Measurements from ENCODE around the gene LAYN.

The LAYN gene

GRCh38 chr11:111574373-111575225, 34.1 kb downstream of the LAYN start:
- no peaks in the 10 kb centered on the region for H3K27me3 ChIP-seq (ENCODE audit: control insufficient read depth, insufficient read depth, low read length)
- H3K36me3 ChIP-seq (ENCODE audit: control insufficient read depth, insufficient read depth, low read length) = no peaks in the 10 kb centered on the region
- H3K4me3 ChIP-seq (ENCODE audit: low read length) = no peak overlapping the region
- H3K27ac ChIP-seq (ENCODE audit: low read length) = no peak overlapping the region
- no peak for DNase-seq (ENCODE audit: low read depth, low spot score)
- H3K9me3 ChIP-seq (ENCODE audit: control insufficient read depth, insufficient read depth, low read length) = no peaks in the 10 kb centered on the region
- WGBS (ENCODE audit: insufficient coverage, insufficient read length) = no CpG with 5 or more reads among the region's 7 CpGs
- no peaks in the 10 kb centered on the region for H3K4me1 ChIP-seq (ENCODE audit: control insufficient read depth, insufficient read depth, low read length)

GRCh38 chr11:111575740-111576139, 35.2 kb downstream of the LAYN start:
- H3K27ac ChIP-seq (ENCODE audit: low read length) = no peak overlapping the region
- no peaks in the 10 kb centered on the region for H3K4me1 ChIP-seq (ENCODE audit: control insufficient read depth, insufficient read depth, low read length)
- H3K27me3 ChIP-seq (ENCODE audit: control insufficient read depth, insufficient read depth, low read length) = no peaks in the 10 kb centered on the region
- H3K36me3 ChIP-seq (ENCODE audit: control insufficient read depth, insufficient read depth, low read length) = no peaks in the 10 kb centered on the region
- H3K9me3 ChIP-seq (ENCODE audit: control insufficient read depth, insufficient read depth, low read length) = no peaks in the 10 kb centered on the region
- DNase-seq (ENCODE audit: low read depth, low spot score) = no peak
- no peak overlapping the region for H3K4me3 ChIP-seq (ENCODE audit: low read length)
- WGBS (ENCODE audit: insufficient coverage, insufficient read length) = no CpG with 5 or more reads among the region's 6 CpGs

DNA sequence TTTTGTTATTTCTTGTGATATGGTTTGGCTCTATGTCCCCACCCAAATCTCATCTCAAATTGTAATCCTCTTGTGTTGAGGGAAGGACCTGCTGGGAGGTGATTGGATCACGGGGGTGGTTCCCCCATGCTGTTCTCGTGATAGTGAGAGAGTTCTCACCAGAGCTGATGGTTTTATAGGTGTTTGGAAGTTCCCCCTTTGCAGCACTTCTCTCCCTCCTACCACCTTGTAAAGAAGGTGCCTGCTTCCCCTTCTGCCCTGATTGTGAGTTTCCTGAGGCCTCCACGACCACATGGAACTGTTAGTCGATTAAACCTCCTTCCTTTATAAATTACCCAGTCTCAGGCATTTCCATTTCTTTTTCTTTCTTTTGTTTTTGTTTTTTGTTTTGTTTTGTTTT, 37.3 kb downstream of the LAYN start:
- H3K27ac ChIP-seq (ENCODE audit: low read length) = no peak overlapping the region
- no peak overlapping the region for H3K4me3 ChIP-seq (ENCODE audit: low read length)
- WGBS (ENCODE audit: insufficient coverage, insufficient read length) = no CpG with 5 or more reads among the region's 4 CpGs
- H3K9me3 ChIP-seq (ENCODE audit: control insufficient read depth, insufficient read depth, low read length) = no peaks in the 10 kb centered on the region
- no peaks in the 10 kb centered on the region for H3K4me1 ChIP-seq (ENCODE audit: control insufficient read depth, insufficient read depth, low read length)
- no peaks in the 10 kb centered on the region for H3K36me3 ChIP-seq (ENCODE audit: control insufficient read depth, insufficient read depth, low read length)
- DNase-seq (ENCODE audit: low read depth, low spot score) = no peak
- no peaks in the 10 kb centered on the region for H3K27me3 ChIP-seq (ENCODE audit: control insufficient read depth, insufficient read depth, low read length)

DNA sequence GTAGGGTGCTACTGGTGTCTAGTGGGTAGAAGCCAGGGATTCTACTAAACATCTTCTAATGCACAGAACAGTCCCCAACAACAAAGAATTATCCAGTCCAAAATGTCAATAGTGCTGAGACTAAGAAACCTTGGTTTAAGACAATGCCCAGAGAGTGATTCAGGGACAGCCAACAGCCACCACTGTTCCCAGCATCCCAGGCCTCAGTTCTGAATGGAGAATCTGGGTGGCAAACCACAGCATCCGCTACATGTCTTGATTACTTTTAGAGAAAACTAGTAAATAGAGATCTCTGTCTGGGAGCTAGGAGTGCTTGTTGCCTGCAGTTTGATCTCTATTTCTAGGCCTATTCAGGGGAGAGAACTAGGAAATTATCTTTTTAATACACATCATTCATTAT, 40.8 kb downstream of the LAYN start:
- no peaks in the 10 kb centered on the region for H3K27me3 ChIP-seq (ENCODE audit: control insufficient read depth, insufficient read depth, low read length)
- no peaks in the 10 kb centered on the region for H3K9me3 ChIP-seq (ENCODE audit: control insufficient read depth, insufficient read depth, low read length)
- H3K4me1 ChIP-seq (ENCODE audit: control insufficient read depth, insufficient read depth, low read length) = no peaks in the 10 kb centered on the region
- H3K4me3 ChIP-seq (ENCODE audit: low read length) = no peak overlapping the region
- DNase-seq (ENCODE audit: low read depth, low spot score) = no peak
- no peak overlapping the region for H3K27ac ChIP-seq (ENCODE audit: low read length)
- no peaks in the 10 kb centered on the region for H3K36me3 ChIP-seq (ENCODE audit: control insufficient read depth, insufficient read depth, low read length)
- WGBS (ENCODE audit: insufficient coverage, insufficient read length) = no CpG with 5 or more reads among the region's 1 CpG

DNA sequence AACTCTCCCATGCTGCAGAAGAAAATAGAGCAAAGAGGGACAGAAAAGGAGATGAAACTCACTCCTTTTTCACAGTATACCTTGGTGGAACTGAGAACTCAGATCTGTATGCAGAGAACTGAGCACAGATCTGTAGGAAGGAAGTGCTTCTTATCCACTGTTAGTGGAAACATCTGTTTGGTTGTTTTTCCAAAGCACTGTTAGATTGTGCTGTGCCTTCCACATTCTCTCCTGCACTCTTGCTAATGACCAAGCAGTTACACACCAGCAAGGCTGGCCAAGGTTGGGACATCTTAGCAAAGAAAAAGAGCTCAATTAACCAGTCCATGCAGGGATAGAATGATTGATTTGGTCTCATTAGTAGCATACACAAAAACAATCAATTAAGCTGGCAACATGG, 41.6 kb downstream of the LAYN start:
- H3K4me1 ChIP-seq (ENCODE audit: control insufficient read depth, insufficient read depth, low read length) = no peaks in the 10 kb centered on the region
- H3K27me3 ChIP-seq (ENCODE audit: control insufficient read depth, insufficient read depth, low read length) = no peaks in the 10 kb centered on the region
- H3K27ac ChIP-seq (ENCODE audit: low read length) = no peak overlapping the region
- no peak overlapping the region for H3K4me3 ChIP-seq (ENCODE audit: low read length)
- no peaks in the 10 kb centered on the region for H3K36me3 ChIP-seq (ENCODE audit: control insufficient read depth, insufficient read depth, low read length)
- DNase-seq (ENCODE audit: low read depth, low spot score) = no peak
- no peaks in the 10 kb centered on the region for H3K9me3 ChIP-seq (ENCODE audit: control insufficient read depth, insufficient read depth, low read length)

- H3K27ac ChIP-seq (ENCODE audit: low read length) = no peak overlapping the region
- no peaks in the 10 kb centered on the region for H3K9me3 ChIP-seq (ENCODE audit: control insufficient read depth, insufficient read depth, low read length)
Measured at GRCh38 chr11:111582881-111583280, 42.4 kb downstream of the LAYN start.

GRCh38 chr11:111585371-111585770, 44.9 kb downstream of the LAYN start:
- Histone ChIP-seq H3K27ac (ENCODE audit: low read length) (no peak overlapping the region), H3K4me1 (ENCODE audit: control insufficient read depth, insufficient read depth, low read length) (no peaks in the 10 kb centered on the region), H3K27me3 (ENCODE audit: control insufficient read depth, insufficient read depth, low read length) (no peaks in the 10 kb centered on the region), H3K4me3 (ENCODE audit: low read length) (no peak overlapping the region), H3K36me3 (ENCODE audit: control insufficient read depth, insufficient read depth, low read length) (no peaks in the 10 kb centered on the region), H3K9me3 (ENCODE audit: control insufficient read depth, insufficient read depth, low read length) (no peaks in the 10 kb centered on the region)
- DNase-seq (ENCODE audit: low read depth, low spot score) = no peak
- WGBS (ENCODE audit: insufficient coverage, insufficient read length) = no CpG with 5 or more reads among the region's 2 CpGs

More at GRCh38 chr11:111582881-111583280, 42.4 kb downstream of the LAYN start:
- no peaks in the 10 kb centered on the region for H3K36me3 ChIP-seq (ENCODE audit: control insufficient read depth, insufficient read depth, low read length)
- no peaks in the 10 kb centered on the region for H3K4me1 ChIP-seq (ENCODE audit: control insufficient read depth, insufficient read depth, low read length)
- no peak for DNase-seq (ENCODE audit: low read depth, low spot score)
- no peak overlapping the region for H3K4me3 ChIP-seq (ENCODE audit: low read length)
- no peaks in the 10 kb centered on the region for H3K27me3 ChIP-seq (ENCODE audit: control insufficient read depth, insufficient read depth, low read length)
- WGBS (ENCODE audit: insufficient coverage, insufficient read length) = no CpG with 5 or more reads among the region's 4 CpGs

DNA sequence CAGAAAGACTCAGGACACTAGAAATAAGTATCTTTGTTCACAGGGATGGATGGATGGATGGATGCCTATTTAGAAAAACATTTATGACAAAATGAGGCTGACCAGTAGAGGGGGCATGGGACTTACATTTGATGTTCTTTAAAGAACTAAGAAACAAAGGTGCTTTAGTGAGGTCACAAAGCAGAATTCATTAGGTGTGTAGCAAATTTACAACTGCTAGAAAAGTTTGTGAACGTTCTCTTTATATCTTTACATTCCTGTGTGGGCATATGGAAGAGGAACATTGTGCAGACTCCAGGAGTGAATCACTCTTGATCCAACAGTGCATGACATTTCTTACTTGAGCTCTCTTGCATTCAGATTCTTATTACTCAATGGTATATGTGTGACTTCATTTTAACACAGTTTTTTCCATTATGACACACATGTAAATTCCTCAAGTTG, 45.9 kb downstream of the LAYN start:
- Histone ChIP-seq H3K9me3 (ENCODE audit: control insufficient read depth, insufficient read depth, low read length) (no peaks in the 10 kb centered on the region), H3K27ac (ENCODE audit: low read length) (no peak overlapping the region), H3K4me3 (ENCODE audit: low read length) (no peak overlapping the region), H3K36me3 (ENCODE audit: control insufficient read depth, insufficient read depth, low read length) (no peaks in the 10 kb centered on the region), H3K4me1 (ENCODE audit: control insufficient read depth, insufficient read depth, low read length) (no peaks in the 10 kb centered on the region), H3K27me3 (ENCODE audit: control insufficient read depth, insufficient read depth, low read length) (no peaks in the 10 kb centered on the region)
- no CpG with 5 or more reads among the region's 1 CpG for WGBS (ENCODE audit: insufficient coverage, insufficient read length)
- DNase-seq (ENCODE audit: low read depth, low spot score) = no peak

DNA sequence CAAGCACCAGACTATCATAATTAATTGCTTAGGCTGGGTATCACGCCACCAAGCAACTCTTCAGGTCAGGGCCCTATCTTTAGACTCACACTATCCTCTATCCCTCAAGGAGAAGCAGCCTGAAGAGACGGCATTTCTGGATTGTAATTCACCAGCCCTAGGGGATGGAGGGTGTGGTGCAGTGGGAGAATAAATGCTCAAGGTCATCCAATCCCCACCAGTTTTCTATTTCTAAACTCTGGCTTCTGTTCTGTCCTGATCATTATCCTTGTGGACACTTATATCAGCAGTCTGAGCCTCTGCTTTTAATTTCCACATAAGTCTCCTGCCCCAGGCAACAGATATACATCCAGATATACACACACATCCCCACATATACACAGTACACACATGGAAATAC, 48.6 kb downstream of the LAYN start:
- Histone ChIP-seq H3K9me3 (ENCODE audit: control insufficient read depth, insufficient read depth, low read length) (no peaks in the 10 kb centered on the region), H3K27me3 (ENCODE audit: control insufficient read depth, insufficient read depth, low read length) (no peaks in the 10 kb centered on the region), H3K4me3 (ENCODE audit: low read length) (no peak overlapping the region), H3K36me3 (ENCODE audit: control insufficient read depth, insufficient read depth, low read length) (no peaks in the 10 kb centered on the region), H3K4me1 (ENCODE audit: control insufficient read depth, insufficient read depth, low read length) (no peaks in the 10 kb centered on the region), H3K27ac (ENCODE audit: low read length) (no peak overlapping the region)
- DNase-seq (ENCODE audit: low read depth, low spot score) = no peak
- no CpG with 5 or more reads among the region's 2 CpGs for WGBS (ENCODE audit: insufficient coverage, insufficient read length)

DNA sequence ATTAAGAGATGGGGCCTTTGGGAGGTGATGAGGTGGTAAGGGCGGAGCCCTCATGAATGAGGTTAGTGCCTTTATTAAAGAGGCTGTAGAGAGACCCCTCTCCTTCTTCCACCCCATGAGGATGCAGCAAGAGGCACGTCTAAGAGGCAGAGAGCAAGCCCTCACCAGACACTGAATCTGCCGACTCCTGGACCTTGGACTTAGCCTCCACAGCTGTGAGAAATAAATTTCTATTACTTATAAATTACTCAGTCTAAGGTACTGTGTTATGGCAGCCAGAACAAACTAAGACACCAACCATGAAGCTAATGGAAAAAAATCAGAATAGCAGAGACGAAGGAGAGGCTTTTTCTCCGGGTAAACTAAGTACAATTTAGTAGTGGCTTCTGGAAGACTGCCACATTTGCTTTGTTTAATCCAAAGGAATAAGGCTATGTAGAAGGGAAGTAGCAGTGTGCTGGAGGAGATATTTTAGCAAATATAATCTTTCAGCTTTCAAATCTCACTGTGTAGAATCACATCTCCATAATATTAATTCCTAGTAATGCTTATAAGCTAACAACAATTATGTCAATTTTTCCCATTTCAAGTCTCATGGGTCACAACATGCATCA, 49.5 kb downstream of the LAYN start:
- no peak overlapping the region for H3K27ac ChIP-seq (ENCODE audit: low read length)
- no peaks in the 10 kb centered on the region for H3K36me3 ChIP-seq (ENCODE audit: control insufficient read depth, insufficient read depth, low read length)
- no CpG with 5 or more reads among the region's 5 CpGs for WGBS (ENCODE audit: insufficient coverage, insufficient read length)
- H3K4me1 ChIP-seq (ENCODE audit: control insufficient read depth, insufficient read depth, low read length) = no peaks in the 10 kb centered on the region
- H3K27me3 ChIP-seq (ENCODE audit: control insufficient read depth, insufficient read depth, low read length) = no peaks in the 10 kb centered on the region
- no peak overlapping the region for H3K4me3 ChIP-seq (ENCODE audit: low read length)
- no peaks in the 10 kb centered on the region for H3K9me3 ChIP-seq (ENCODE audit: control insufficient read depth, insufficient read depth, low read length)
- no peak for DNase-seq (ENCODE audit: low read depth, low spot score)

All from iPS DF 6.9 (cell line).